8988T (cell line): ENCODE results near the gene KRT6A.
"Not testable (repeated sequence)": the region's sequence is repeated elsewhere in the genome, so short reads cannot be mapped to it uniquely, and the experiment has no call there.

Experiments
- DNase-seq: peaks from one replicate; pipeline ENCODE4 v3.0.0; 2011

The KRT6A gene

GRCh38 chr12:52454411-52455201 lies 38.5 kb downstream of the KRT6A start:
- no peak for DNase-seq

GRCh38 chr12:52452101-52452500 lies 41.0 kb downstream of the KRT6A start, which contains the start of gene KRT6B:
TSS of gene KRT6B (minus strand) at chr12:52452146. CDS start at chr12:52452078, 68 bp downstream.
- no peak for DNase-seq

- DNase-seq: no peak
Measured at GRCh38 chr12:52448228-52448627, 44.8 kb downstream of the KRT6A start.

GRCh38 chr12:52447196-52447595 lies 45.9 kb downstream of the KRT6A start:
- DNase-seq: not testable (repeated sequence)

GRCh38 chr12:52446367-52447045 lies 46.6 kb downstream of the KRT6A start:
- no peak for DNase-seq

GRCh38 chr12:52445876-52446275 lies 47.2 kb downstream of the KRT6A start:
- no peak for DNase-seq

- no peak for DNase-seq
Measured at GRCh38 chr12:52444647-52445595, 48.1 kb downstream of the KRT6A start.

GRCh38 chr12:52443966-52444365 lies 49.1 kb downstream of the KRT6A start:
- no peak for DNase-seq

GRCh38 chr12:52442600-52443061 lies 50.4 kb downstream of the KRT6A start:
- DNase-seq: no peak

- no peak for DNase-seq
Measured at GRCh38 chr12:52441320-52441911, 51.6 kb downstream of the KRT6A start.

GRCh38 chr12:52440821-52441319 lies 52.2 kb downstream of the KRT6A start:
- DNase-seq: no peak

GRCh38 chr12:52439845-52440244 lies 53.2 kb downstream of the KRT6A start:
- no peak for DNase-seq

GRCh38 chr12:52439420-52439819 lies 53.6 kb downstream of the KRT6A start:
- no peak for DNase-seq

- DNase-seq: no peak
Measured at GRCh38 chr12:52438305-52439301, 54.5 kb downstream of the KRT6A start.

- no peak for DNase-seq
Measured at GRCh38 chr12:52437508-52437907, 55.5 kb downstream of the KRT6A start.
